KMS-11 (cell line): ENCODE data around the gene LTV1.
A peak's percentile ranks its signal among the peaks of the same experiment; 100 is the strongest.
"Not testable (repeated sequence)": the region's sequence is repeated elsewhere in the genome, so short reads cannot be mapped to it uniquely, and the experiment has no call there.

Source experiments
- H2AFZ ChIP-seq: fragments of 200-600 bp; sonication (generic); 2 replicates; pipeline ENCODE4 v1.6.1; 2016; ENCODE audit warnings: antibody characterized with exemption, mixed run types, low read depth
- H3K27ac ChIP-seq: fragments of 200-600 bp; sonication (generic); 2 replicates; pipeline ENCODE4 v1.6.1; 2016; ENCODE audit warnings: mild to moderate bottlenecking, mixed run types
- H3K27me3 ChIP-seq: fragments of 200-600 bp; sonication (generic); 2 replicates; pipeline ENCODE4 v1.6.1; 2017; ENCODE audit warnings: mild to moderate bottlenecking, low read depth, mixed run types, moderate library complexity; ENCODE audit not compliant: insufficient read depth
- H3K36me3 ChIP-seq: fragments of 200-600 bp; sonication (generic); 2 replicates; pipeline ENCODE4 v1.6.1; 2017; ENCODE audit warnings: mild to moderate bottlenecking, mixed run types; ENCODE audit not compliant: insufficient read depth
- H3K4me1 ChIP-seq: fragments of 200-600 bp; sonication (generic); 2 replicates; pipeline ENCODE4 v1.6.1; 2016; ENCODE audit warnings: mild to moderate bottlenecking, low read depth, mixed run types; ENCODE audit not compliant: poor library complexity, severe bottlenecking
- H3K4me2 ChIP-seq: fragments of 200-600 bp; sonication (generic); 2 replicates; pipeline ENCODE4 v1.7.0; 2016; ENCODE audit warnings: mild to moderate bottlenecking, mixed run types
- H3K4me3 ChIP-seq: fragments of 200-600 bp; sonication (generic); IDR thresholded peaks from 2 replicates; pipeline ENCODE4 v1.6.1; 2017; ENCODE audit warnings: low read depth, low read length, mixed read lengths; ENCODE audit not compliant: insufficient read depth
- H3K79me2 ChIP-seq: fragments of 200-600 bp; sonication (generic); 2 replicates; pipeline ENCODE4 v1.6.1; 2016; ENCODE audit warnings: low read depth, mixed run types; ENCODE audit not compliant: insufficient read depth
- H3K9ac ChIP-seq: fragments of 200-600 bp; sonication (generic); 2 replicates; pipeline ENCODE4 v1.6.1; 2016; ENCODE audit warnings: mild to moderate bottlenecking, mixed run types
- H4K20me1 ChIP-seq: fragments of 200-600 bp; sonication (generic); 2 replicates; pipeline ENCODE4 v1.6.1; 2016; ENCODE audit warnings: mild to moderate bottlenecking, mixed run types; ENCODE audit not compliant: insufficient read depth
- TF ChIP-seq, protein P1 (sequence below): fragments of 200-600 bp; sonication (generic); conservative IDR thresholded peaks from 2 replicates; pipeline ENCODE4 v1.6.1; 2017; ENCODE audit warnings: low read depth, mild to moderate bottlenecking, antibody characterized with exemption, low read length, moderate library complexity, mixed read lengths

Gene LTV1

DNA sequence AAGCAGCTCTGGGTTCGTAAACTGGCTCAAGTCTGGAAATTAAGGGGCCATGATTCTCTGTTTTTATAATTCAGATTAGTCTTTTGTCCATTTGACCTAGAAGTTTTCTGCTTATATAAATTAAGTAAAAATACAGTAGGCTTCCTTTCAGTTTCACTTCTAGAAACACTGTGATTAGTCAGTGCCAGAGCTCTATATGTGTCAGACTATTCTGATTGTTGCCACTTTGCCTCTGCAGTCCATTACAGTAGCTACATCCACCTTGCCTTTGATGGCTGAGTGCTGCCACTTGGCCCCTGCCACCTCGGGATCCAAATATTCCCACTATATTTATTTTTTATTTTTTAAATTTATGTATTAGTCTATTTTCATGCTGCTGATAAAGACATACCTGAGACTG lies 29.1 kb downstream of the LTV1 start:
- Histone ChIP-seq H4K20me1 (no peaks in the 10 kb centered on the region), H3K4me3 (no peak overlapping the region), H3K4me2 (no peak overlapping the region; the same call in 1 of the 2 replicates), H3K9ac (no peak overlapping the region), H2AFZ (peak overlapping the region; percentile 24), H3K27me3 (no peaks in the 10 kb centered on the region), H3K36me3 (no peaks in the 10 kb centered on the region), H3K27ac (no peak overlapping the region), H3K4me1 (peaks cover 9% of the 10 kb centered on the region), H3K79me2 (no peaks in the 10 kb centered on the region)
- TF ChIP-seq, protein P1, sequence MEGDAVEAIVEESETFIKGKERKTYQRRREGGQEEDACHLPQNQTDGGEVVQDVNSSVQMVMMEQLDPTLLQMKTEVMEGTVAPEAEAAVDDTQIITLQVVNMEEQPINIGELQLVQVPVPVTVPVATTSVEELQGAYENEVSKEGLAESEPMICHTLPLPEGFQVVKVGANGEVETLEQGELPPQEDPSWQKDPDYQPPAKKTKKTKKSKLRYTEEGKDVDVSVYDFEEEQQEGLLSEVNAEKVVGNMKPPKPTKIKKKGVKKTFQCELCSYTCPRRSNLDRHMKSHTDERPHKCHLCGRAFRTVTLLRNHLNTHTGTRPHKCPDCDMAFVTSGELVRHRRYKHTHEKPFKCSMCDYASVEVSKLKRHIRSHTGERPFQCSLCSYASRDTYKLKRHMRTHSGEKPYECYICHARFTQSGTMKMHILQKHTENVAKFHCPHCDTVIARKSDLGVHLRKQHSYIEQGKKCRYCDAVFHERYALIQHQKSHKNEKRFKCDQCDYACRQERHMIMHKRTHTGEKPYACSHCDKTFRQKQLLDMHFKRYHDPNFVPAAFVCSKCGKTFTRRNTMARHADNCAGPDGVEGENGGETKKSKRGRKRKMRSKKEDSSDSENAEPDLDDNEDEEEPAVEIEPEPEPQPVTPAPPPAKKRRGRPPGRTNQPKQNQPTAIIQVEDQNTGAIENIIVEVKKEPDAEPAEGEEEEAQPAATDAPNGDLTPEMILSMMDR: no peak

DNA sequence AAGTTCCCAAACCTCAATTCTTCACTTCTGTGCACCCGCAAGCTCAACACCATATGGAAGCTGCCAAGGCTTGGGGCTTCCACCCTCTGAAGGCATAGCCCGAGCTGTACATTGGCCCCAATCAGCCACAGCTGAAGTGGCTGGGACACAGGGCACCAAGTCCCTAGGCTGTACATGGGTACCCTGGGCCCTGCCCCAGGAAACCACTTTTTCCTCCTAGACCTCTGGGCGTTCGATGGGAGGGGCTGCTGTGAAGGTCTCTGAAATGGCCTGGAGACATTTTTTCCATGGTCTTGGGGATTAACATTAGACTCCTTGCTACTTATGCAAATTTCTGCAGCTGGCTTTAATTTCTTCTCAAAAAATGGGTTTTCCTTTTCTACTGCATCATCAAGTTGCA lies 30.5 kb downstream of the LTV1 start:
- not testable (repeated sequence) for H3K9ac ChIP-seq, H3K27ac ChIP-seq, H3K4me2 ChIP-seq, H3K4me1 ChIP-seq, H3K27me3 ChIP-seq, H4K20me1 ChIP-seq, H3K4me3 ChIP-seq, H3K79me2 ChIP-seq, H3K36me3 ChIP-seq, H2AFZ ChIP-seq

GRCh38 chr6:143874503-143874902 lies 31.4 kb downstream of the LTV1 start:
- not testable (repeated sequence) for H3K27ac ChIP-seq, H3K27me3 ChIP-seq, H3K9ac ChIP-seq, H2AFZ ChIP-seq, H4K20me1 ChIP-seq, H3K79me2 ChIP-seq, H3K4me2 ChIP-seq, H3K4me3 ChIP-seq, H3K36me3 ChIP-seq, H3K4me1 ChIP-seq

GRCh38 chr6:143877584-143878271 lies 34.6 kb downstream of the LTV1 start:
- no peak overlapping the region for H3K4me3 ChIP-seq
- H3K9ac ChIP-seq: no peak overlapping the region
- no peaks in the 10 kb centered on the region for H3K79me2 ChIP-seq
- no peak overlapping the region for H3K4me2 ChIP-seq
- TF ChIP-seq, protein P1: no peak
- H2AFZ ChIP-seq: no peak overlapping the region
- H3K27me3 ChIP-seq: no peaks in the 10 kb centered on the region
- H4K20me1 ChIP-seq: no peaks in the 10 kb centered on the region
- H3K4me1 ChIP-seq: peaks cover under 1% of the 10 kb centered on the region
- H3K36me3 ChIP-seq: no peaks in the 10 kb centered on the region
- H3K27ac ChIP-seq: no peak overlapping the region

- no peak overlapping the region for H3K27ac ChIP-seq
These were observed 35.2 kb downstream of the LTV1 start for GRCh38 chr6:143878272-143878760.

More at GRCh38 chr6:143878272-143878760, 35.2 kb downstream of the LTV1 start:
- H3K9ac ChIP-seq: no peak overlapping the region
- H2AFZ ChIP-seq: no peak overlapping the region
- H3K79me2 ChIP-seq: no peaks in the 10 kb centered on the region
- no peaks in the 10 kb centered on the region for H3K27me3 ChIP-seq
- no peaks in the 10 kb centered on the region for H3K36me3 ChIP-seq
- H3K4me1 ChIP-seq: no peaks in the 10 kb centered on the region
- TF ChIP-seq, protein P1: no peak
- H4K20me1 ChIP-seq: no peaks in the 10 kb centered on the region
- no peak overlapping the region for H3K4me2 ChIP-seq
- no peak overlapping the region for H3K4me3 ChIP-seq
